ENCODE results near the gene TEX13B. TPM values are rescaled to one million over a fixed set of nuclear protein-coding genes. Genes with fewer than 3 reads are reported as not detected.

The TEX13B gene
- total RNA-seq, 1 experiment from 2014 or later, result not detected

GRCh38 chrX:107940095-107940494, 42.1 kb downstream of the TEX13B start:
- POLR2A ChIA-PET, result no interaction called here
- H3K27me3 Mint-ChIP-seq (ENCODE audit: insufficient read depth, unreplicated experiment), result peaks cover 52% of the 10 kb centered on the region
- TF ChIP-seq CTCF (IDR thresholded peaks at IDR 0.05; ENCODE audit: unreplicated experiment), result no peak
- DNase-seq (ENCODE audit: unreplicated experiment), result no peak
- H3K4me1 Mint-ChIP-seq (ENCODE audit: insufficient read depth, unreplicated experiment), result peaks cover 13% of the 10 kb centered on the region
- no TSS peak for BruUV-seq (replicated peaks)
- no peaks in the 10 kb centered on the region for H3K9me3 Mint-ChIP-seq (ENCODE audit: unreplicated experiment)
- no peak overlapping the region for H3K4me3 Mint-ChIP-seq (ENCODE audit: unreplicated experiment)
- no peak overlapping the region for H3K27ac Mint-ChIP-seq (ENCODE audit: low read depth, unreplicated experiment)
- CTCF ChIA-PET, result no interaction called here
- H3K36me3 Mint-ChIP-seq (ENCODE audit: insufficient read depth, unreplicated experiment), result peaks cover 8% of the 10 kb centered on the region
- intact Hi-C loops (cut with micrococcal nuclease), result no loop called here

GRCh38 chrX:107936434-107936730, 45.8 kb downstream of the TEX13B start:
- DNase-seq (ENCODE audit: unreplicated experiment), result no peak
- no peaks in the 10 kb centered on the region for H3K9me3 Mint-ChIP-seq (ENCODE audit: unreplicated experiment)
- peaks cover 13% of the 10 kb centered on the region for H3K4me1 Mint-ChIP-seq (ENCODE audit: insufficient read depth, unreplicated experiment)
- H3K27me3 Mint-ChIP-seq (ENCODE audit: insufficient read depth, unreplicated experiment), result peaks cover 51% of the 10 kb centered on the region
- BruUV-seq (replicated peaks), result no TSS peak
- ChIA-PET CTCF (interaction anchor here (0.7 to 1.6 kb wide), 2 partner anchors 18 to 43 kb away, joined by 3 to 6 read pairs; no protein-coding TSS in a partner anchor), POLR2A (no interaction called here)
- H3K36me3 Mint-ChIP-seq (ENCODE audit: insufficient read depth, unreplicated experiment), result peaks cover 4% of the 10 kb centered on the region
- peak overlapping the region; percentile 39 for H3K27ac Mint-ChIP-seq (ENCODE audit: low read depth, unreplicated experiment)
- intact Hi-C loops (cut with micrococcal nuclease), result no loop called here
- H3K4me3 Mint-ChIP-seq (ENCODE audit: unreplicated experiment), result peak overlapping the region; percentile 84
- no peak for TF ChIP-seq CTCF (IDR thresholded peaks at IDR 0.05; ENCODE audit: unreplicated experiment)

- H3K4me3 Mint-ChIP-seq (ENCODE audit: unreplicated experiment), result peak overlapping the region; percentile 84
- H3K27me3 Mint-ChIP-seq (ENCODE audit: insufficient read depth, unreplicated experiment), result peaks cover 51% of the 10 kb centered on the region
- CTCF ChIA-PET, result interaction anchor here (0.6 to 0.7 kb wide), 2 partner anchors 19 to 23 kb away, joined by 3 read pairs; no protein-coding TSS in a partner anchor
- H3K27ac Mint-ChIP-seq (ENCODE audit: low read depth, unreplicated experiment), result peak overlapping the region; percentile 39
- peaks cover 4% of the 10 kb centered on the region for H3K36me3 Mint-ChIP-seq (ENCODE audit: insufficient read depth, unreplicated experiment)
- peaks cover 13% of the 10 kb centered on the region for H3K4me1 Mint-ChIP-seq (ENCODE audit: insufficient read depth, unreplicated experiment)
- H3K9me3 Mint-ChIP-seq (ENCODE audit: unreplicated experiment), result no peaks in the 10 kb centered on the region
- no peak for TF ChIP-seq CTCF (IDR thresholded peaks at IDR 0.05; ENCODE audit: unreplicated experiment)
- peak; percentile 64 for DNase-seq (ENCODE audit: unreplicated experiment)
- POLR2A ChIA-PET, result no interaction called here
- BruUV-seq (replicated peaks), result no TSS peak
- intact Hi-C loops (cut with micrococcal nuclease), result no loop called here
Measured at GRCh38 chrX:107935664-107936433, 46.3 kb downstream of the TEX13B start.

GRCh38 chrX:107935200-107935599, 47.0 kb downstream of the TEX13B start:
- peaks cover 4% of the 10 kb centered on the region for H3K36me3 Mint-ChIP-seq (ENCODE audit: insufficient read depth, unreplicated experiment)
- TF ChIP-seq CTCF (IDR thresholded peaks at IDR 0.05; ENCODE audit: unreplicated experiment), result no peak

More at GRCh38 chrX:107935200-107935599, 47.0 kb downstream of the TEX13B start:
- peak; percentile 76 for DNase-seq (ENCODE audit: unreplicated experiment)
- ChIA-PET POLR2A (no interaction called here), CTCF (interaction anchor here (0.6 kb wide), 1 partner anchor 22 kb away, joined by 3 read pairs; no protein-coding TSS in a partner anchor)
- intact Hi-C loops (cut with micrococcal nuclease), result no loop called here
- peak overlapping the region; percentile 84 for H3K4me3 Mint-ChIP-seq (ENCODE audit: unreplicated experiment)
- BruUV-seq (replicated peaks), result no TSS peak
- H3K9me3 Mint-ChIP-seq (ENCODE audit: unreplicated experiment), result no peaks in the 10 kb centered on the region
- peaks cover 47% of the 10 kb centered on the region for H3K27me3 Mint-ChIP-seq (ENCODE audit: insufficient read depth, unreplicated experiment)
- peak overlapping the region; percentile 39 for H3K27ac Mint-ChIP-seq (ENCODE audit: low read depth, unreplicated experiment)
- peaks cover 13% of the 10 kb centered on the region for H3K4me1 Mint-ChIP-seq (ENCODE audit: insufficient read depth, unreplicated experiment)

All from MCF 10A (cell line).